D341Med (cell line): ENCODE measurements around the gene COL12A1.

Experiments
- DNase-seq: peaks from one replicate; pipeline ENCODE4 v3.0.0; 2012; ENCODE audit warnings: low spot score

Gene COL12A1

GRCh38 chr6:75205776-75206575 is at the start of gene COL12A1:
COL12A1 (minus strand) TSS chr6:75206053; CDS start chr6:75202792, 3,261 bp downstream.
- peak; percentile 55 for DNase-seq

GRCh38 chr6:75250552-75250951 is 44.7 kb upstream of the COL12A1 start:
- no peak for DNase-seq

- no peak for DNase-seq
Measured at GRCh38 chr6:75249837-75250236, 44.0 kb upstream of the COL12A1 start.

GRCh38 chr6:75246386-75246785 is 40.5 kb upstream of the COL12A1 start:
- no peak for DNase-seq

- peak; percentile 25 for DNase-seq
Measured at GRCh38 chr6:75244063-75244584, 38.3 kb upstream of the COL12A1 start.

GRCh38 chr6:75243333-75244062 is 37.6 kb upstream of the COL12A1 start, which contains the start of gene COX7A2:
COX7A2 (minus strand) TSS chr6:75243801; CDS start chr6:75243734, 67 bp downstream.
- peak; percentile 88 for DNase-seq

GRCh38 chr6:75236630-75237029 is 30.8 kb upstream of the COL12A1 start:
- DNase-seq = no peak

- DNase-seq = no peak
Measured at GRCh38 chr6:75235271-75235670, 29.4 kb upstream of the COL12A1 start.

GRCh38 chr6:75234126-75234865 is 28.4 kb upstream of the COL12A1 start:
- no peak for DNase-seq

- DNase-seq = no peak
Measured at GRCh38 chr6:75233092-75233615, 27.3 kb upstream of the COL12A1 start.

GRCh38 chr6:75230484-75231325 is 24.9 kb upstream of the COL12A1 start:
- DNase-seq = peak; percentile 61

- DNase-seq = no peak
Measured at GRCh38 chr6:75224303-75224926, 18.6 kb upstream of the COL12A1 start.

GRCh38 chr6:75223428-75223827 is 17.6 kb upstream of the COL12A1 start:
- DNase-seq = no peak

GRCh38 chr6:75222261-75222660 is 16.4 kb upstream of the COL12A1 start:
- DNase-seq = no peak

- DNase-seq = no peak
Measured at GRCh38 chr6:75221116-75221515, 15.3 kb upstream of the COL12A1 start.

GRCh38 chr6:75220357-75220756 is 14.5 kb upstream of the COL12A1 start:
- DNase-seq = no peak

GRCh38 chr6:75219263-75219662 is 13.4 kb upstream of the COL12A1 start:
- DNase-seq = no peak

GRCh38 chr6:75217193-75217592 is 11.3 kb upstream of the COL12A1 start:
- no peak for DNase-seq

- DNase-seq = no peak
Measured at GRCh38 chr6:75215291-75215690, 9.4 kb upstream of the COL12A1 start.

GRCh38 chr6:75213732-75214131 is 7.9 kb upstream of the COL12A1 start:
- DNase-seq = no peak

GRCh38 chr6:75213112-75213511 is 7.3 kb upstream of the COL12A1 start:
- DNase-seq = no peak
